ENCODE measurements around the gene C10orf105. TPM values are rescaled to one million over a fixed set of nuclear protein-coding genes. Genes with fewer than 3 reads are reported as not detected.

C10orf105 gene
- polyA plus RNA-seq, 10 donors, result 0.08 to 0.36 (median 0.16) TPM; not detected in 1

GRCh38 chr10:71678057-71678805 lies 41.3 kb downstream of the C10orf105 start:
- no peak for DNase-seq

DNA sequence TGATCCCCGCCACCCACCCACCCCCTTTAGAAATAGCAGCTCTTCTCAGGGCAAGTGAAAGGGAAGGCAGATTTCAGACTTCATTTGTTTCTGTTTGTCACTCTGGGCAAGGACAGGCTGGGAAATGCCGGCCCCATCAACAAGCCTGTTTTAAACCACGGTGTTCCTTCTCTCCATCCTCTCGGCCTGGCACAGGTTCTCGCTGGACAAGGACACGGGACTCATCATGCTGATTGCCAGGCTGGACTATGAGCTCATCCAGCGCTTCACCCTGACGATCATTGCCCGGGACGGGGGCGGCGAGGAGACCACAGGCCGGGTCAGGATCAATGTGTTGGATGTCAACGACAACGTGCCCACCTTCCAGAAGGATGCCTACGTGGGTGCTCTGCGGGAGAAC lies 42.3 kb downstream of the C10orf105 start:
- no peak for DNase-seq

GRCh38 chr10:71675295-71675970 lies 44.1 kb downstream of the C10orf105 start:
- no peak for DNase-seq

GRCh38 chr10:71671994-71672946 lies 47.3 kb downstream of the C10orf105 start:
- no peak for DNase-seq

DNA sequence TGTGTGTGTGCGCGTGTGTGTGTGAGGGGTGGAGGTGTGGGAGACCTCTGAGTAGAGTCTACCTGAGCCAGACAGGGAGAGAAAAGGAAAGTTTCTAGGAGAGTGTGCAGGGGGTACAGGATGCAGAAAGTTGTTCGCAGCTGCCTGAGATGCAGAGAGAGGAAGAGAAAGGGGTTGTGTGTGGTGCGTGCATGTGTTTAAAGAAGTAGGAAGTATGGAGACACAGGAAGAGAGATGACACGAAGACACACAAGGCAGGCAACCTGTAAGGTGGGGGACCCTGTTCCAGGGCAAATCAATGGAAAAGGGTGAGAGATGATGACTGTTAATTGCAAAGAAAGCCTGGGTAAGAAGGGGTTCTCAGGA lies 52.2 kb downstream of the C10orf105 start:
- no peak for DNase-seq

GRCh38 chr10:71666639-71667386 lies 52.8 kb downstream of the C10orf105 start:
- DNase-seq, result no peak

- DNase-seq, result no peak
These were observed 54.1 kb downstream of the C10orf105 start for GRCh38 chr10:71665456-71665855.

DNA sequence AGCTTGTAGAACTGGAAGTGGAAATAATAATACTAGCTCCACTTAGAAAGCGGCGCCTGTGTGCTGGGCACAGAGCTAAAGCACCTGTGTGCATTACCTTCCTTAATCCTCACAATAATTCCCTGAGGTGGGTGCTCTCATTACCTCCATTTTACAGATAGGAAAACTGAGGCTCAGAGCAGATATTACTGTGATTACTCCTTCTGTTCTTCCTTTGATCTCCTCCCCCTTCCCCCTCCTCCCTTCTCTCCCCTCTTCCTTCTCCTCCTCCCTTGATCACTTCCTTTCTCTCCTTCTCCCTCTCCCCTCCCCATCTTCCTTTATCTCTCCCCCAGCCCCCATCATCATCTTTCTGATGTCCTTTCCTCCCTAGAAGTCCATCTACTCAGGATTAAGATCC lies 55.0 kb downstream of the C10orf105 start:
- no peak for DNase-seq

- no peak for DNase-seq
These were observed 56.3 kb downstream of the C10orf105 start for GRCh38 chr10:71663311-71663710.

DNA sequence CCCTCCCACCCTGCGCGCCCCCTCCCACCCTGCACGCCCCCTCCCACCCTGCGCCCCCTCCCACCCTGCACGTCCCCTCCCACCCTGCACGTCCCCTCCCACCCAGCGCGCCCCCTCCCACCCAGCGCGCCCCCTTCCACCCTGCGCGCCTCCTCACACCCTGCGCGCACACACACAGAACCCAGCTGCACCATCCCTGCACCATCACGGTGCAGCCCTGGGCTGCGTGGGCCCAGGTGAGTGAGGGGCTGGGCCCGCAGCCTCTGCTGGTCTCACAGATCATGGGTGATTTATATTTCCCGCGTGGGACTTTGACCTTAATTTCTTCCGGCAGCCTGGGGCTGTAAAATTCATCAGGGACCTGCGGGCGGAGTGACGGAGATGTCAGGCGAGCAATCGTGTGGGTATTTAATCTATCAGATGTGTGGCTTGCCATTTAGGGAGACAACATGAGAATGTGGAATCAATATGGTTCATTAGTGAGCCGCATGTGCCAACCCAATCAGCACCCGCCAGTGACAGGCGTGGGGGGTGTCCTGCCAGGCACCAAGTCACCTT lies 57.7 kb downstream of the C10orf105 start:
- DNase-seq, result no peak

Other genes starting within 250 kb of the C10orf105 start
- 10 to 100 TPM; 27.2 to 36.4 (median 31.5) TPM for gene VSIR, start 53.7 kb upstream of the C10orf105 start, polyA plus RNA-seq (ENCODE audit: insufficient read length in 10 of 10)
- 100 to 1,000 TPM; 450 to 530 (median 478) TPM for gene PSAP, start 131.5 kb upstream of the C10orf105 start, polyA plus RNA-seq (ENCODE audit: insufficient read length in 10 of 10)
- gene CHST3, start 244.6 kb upstream of the C10orf105 start, polyA plus RNA-seq (ENCODE audit: insufficient read length in 10 of 10), result 10 to 100 TPM; 11.3 to 17.2 (median 13.6) TPM